Prostate gland (tissue), 2 donors: ENCODE results near the gene LRSAM1. TPM values are rescaled to one million over a fixed set of nuclear protein-coding genes. Genes with fewer than 3 reads are reported as not detected.

Experiments used
- DNase-seq: peaks from one replicate; pipeline ENCODE4 v3.0.0-alpha.2; 2019; ENCODE audit warnings: low spot score
- H3K27ac ChIP-seq, 2 donors: fragments of 200-600 bp; sonication (generic); 2 replicates each; pipeline ENCODE4 v1.5.1; 2017 to 2019
- H3K27me3 ChIP-seq: fragments of 200-600 bp; sonication (generic); replicated peaks from 2 replicates; pipeline ENCODE4 v1.5.1; 2019; ENCODE audit not compliant: insufficient read depth
- H3K36me3 ChIP-seq, 2 donors: fragments of 200-600 bp; sonication (generic); 1 replicate in 1 of 2; 2 replicates in 1 of 2; pipeline versions ENCODE4 v1.5.1 to v1.8.1; 2017 to 2019
- H3K4me1 ChIP-seq: fragments of 200-600 bp; sonication (generic); replicated peaks from 2 replicates; pipeline ENCODE4 v1.5.1; 2019
- H3K4me3 ChIP-seq, 2 donors: fragments of 200-600 bp; sonication (generic); 2 replicates each; pipeline ENCODE4 v1.5.1; 2017 to 2019
- H3K9me3 ChIP-seq: fragments of 200-600 bp; sonication (generic); 2 replicates; pipeline ENCODE4 v1.5.1; 2017
- CTCF ChIP-seq, 4 experiments: fragments of 200-600 bp in 2 of 4; fragments of 450-650 bp in 2 of 4; sonication (generic) in 2 of 4; IDR thresholded peaks; 1 replicate in 3 of 4; 2 replicates in 1 of 4; pipeline ENCODE4 v1.5.1; 2016 to 2019; ENCODE audit warnings: antibody characterized with exemption in 4 of 4, mild to moderate bottlenecking in 2 of 4, moderate library complexity in 2 of 4
- POLR2A ChIP-seq: fragments of 450-650 bp; IDR thresholded peaks from one replicate; pipeline ENCODE4 v1.6.1; 2016; ENCODE audit warnings: antibody characterized with exemption, mild to moderate bottlenecking
- POLR2AphosphoS5 ChIP-seq: sonication (generic); formaldehyde crosslinking; IDR thresholded peaks from one replicate; pipeline ENCODE4 v1.6.1; 2017; ENCODE audit warnings: antibody characterized with exemption
- WGBS: methylation state at CpG from one replicate; pipeline ENCODE4 v1.1.5; 2018; 5-methylcytosine and 5-hydroxymethylcytosine counted together
- intact Hi-C: fragments of 100-400 bp; cut with DNase I; formaldehyde crosslinking; loops from one replicate; pipeline ENCODE4 v1.14.2; 2022
- total RNA-seq, 2 donors: library from RNA; depleted of rRNA; stranded (reverse); fragments of >200 nt; gene quantifications; one replicate each; pipeline ENCODE4 v1.1.0, GENCODE V29; 2016

Gene LRSAM1
- total RNA-seq, 2 donors from 2014 or later = 14.8 to 30.5 TPM

- WGBS = 88% methylated on average over 20 of the region's 20 CpGs
- Histone ChIP-seq H3K9me3 (no peaks in the 10 kb centered on the region), H3K4me3 (no peak overlapping the region), H3K27ac (no peak overlapping the region), H3K4me1 (no peaks in the 10 kb centered on the region), H3K27me3 (no peaks in the 10 kb centered on the region), H3K36me3 (peaks cover 8% of the 10 kb centered on the region in 2 donors)
- intact Hi-C loops = no loop called here
- DNase-seq = no peak
- no peak for TF ChIP-seq POLR2A
- TF ChIP-seq POLR2AphosphoS5 = no peak
- no peak for TF ChIP-seq CTCF (IDR thresholded peaks at IDR 0.05)
Measured at GRCh38 chr9:127405344-127406125, 45.8 kb upstream of the LRSAM1 start.

GRCh38 chr9:127406799-127407491 lies 44.4 kb upstream of the LRSAM1 start:
- Histone ChIP-seq H3K27ac (peak overlapping the region; percentile 2 to 19), H3K9me3 (no peaks in the 10 kb centered on the region), H3K27me3 (no peaks in the 10 kb centered on the region), H3K4me1 (no peaks in the 10 kb centered on the region), H3K36me3 (peaks cover 7 to 8% of the 10 kb centered on the region in 2 donors), H3K4me3 (no peak overlapping the region)
- intact Hi-C loops = no loop called here
- WGBS = 82% methylated on average over 12 of the region's 13 CpGs
- DNase-seq = no peak
- TF ChIP-seq POLR2A = no peak
- TF ChIP-seq CTCF (IDR thresholded peaks at IDR 0.05) = no peak
- no peak for TF ChIP-seq POLR2AphosphoS5

- Histone ChIP-seq H3K4me3 (no peak overlapping the region), H3K27ac (peak overlapping the region; percentile 2 to 19), H3K9me3 (no peaks in the 10 kb centered on the region), H3K4me1 (no peaks in the 10 kb centered on the region), H3K27me3 (no peaks in the 10 kb centered on the region), H3K36me3 (peaks cover 7 to 8% of the 10 kb centered on the region in 2 donors)
- WGBS = 64% methylated on average over 6 of the region's 6 CpGs
- intact Hi-C loops = no loop called here
- no peak for TF ChIP-seq POLR2A
- TF ChIP-seq POLR2AphosphoS5 = no peak
- TF ChIP-seq CTCF (IDR thresholded peaks at IDR 0.05) = no peak
- DNase-seq = no peak
Measured at GRCh38 chr9:127407492-127407843, 43.8 kb upstream of the LRSAM1 start.

- H3K4me1 ChIP-seq = no peaks in the 10 kb centered on the region
- no peak for TF ChIP-seq POLR2AphosphoS5
- no peak for TF ChIP-seq POLR2A
- TF ChIP-seq CTCF (IDR thresholded peaks at IDR 0.05) = no peak
- intact Hi-C loops = no loop called here
- no peaks in the 10 kb centered on the region for H3K36me3 ChIP-seq
- H3K27ac ChIP-seq = no peak overlapping the region
- no peak for DNase-seq
- H3K4me3 ChIP-seq = no peak overlapping the region
- no peaks in the 10 kb centered on the region for H3K27me3 ChIP-seq
- H3K9me3 ChIP-seq = no peaks in the 10 kb centered on the region
- WGBS = 91% methylated on average over 4 of the region's 4 CpGs
Measured at GRCh38 chr9:127411122-127411521, 40.2 kb upstream of the LRSAM1 start.

GRCh38 chr9:127415141-127415540 lies 36.2 kb upstream of the LRSAM1 start:
- Histone ChIP-seq H3K9me3 (no peaks in the 10 kb centered on the region), H3K4me1 (no peaks in the 10 kb centered on the region), H3K27me3 (no peaks in the 10 kb centered on the region), H3K36me3 (no peaks in the 10 kb centered on the region), H3K4me3 (no peak overlapping the region), H3K27ac (no peak overlapping the region)
- TF ChIP-seq POLR2A = no peak
- no peak for TF ChIP-seq CTCF (IDR thresholded peaks at IDR 0.05)
- no peak for TF ChIP-seq POLR2AphosphoS5
- intact Hi-C loops = no loop called here
- DNase-seq = no peak
- WGBS = 87% methylated on average over 4 of the region's 4 CpGs
